Transverse colon (tissue), 4 donors: ENCODE results near the gene ABHD8. TPM values are rescaled to one million over a fixed set of nuclear protein-coding genes. Genes with fewer than 3 reads are reported as not detected.

Experiments used
- DNase-seq: peaks from one replicate; pipeline ENCODE4 v3.0.0-alpha.2; 2019
- H3K27ac ChIP-seq, 4 donors: fragments of 200-600 bp; sonication (generic); 2 replicates each; pipeline ENCODE4 v1.5.1; 2016 to 2018; ENCODE audit warnings: inconsistent platforms in 4 of 4
- H3K27me3 ChIP-seq: fragments of 200-600 bp; sonication (generic); 2 replicates; pipeline ENCODE4 v1.5.1; 2017; ENCODE audit warnings: inconsistent platforms
- H3K36me3 ChIP-seq, 4 donors: fragments of 200-600 bp; sonication (generic); 2 replicates each; pipeline ENCODE4 v1.5.1; 2017 to 2019; ENCODE audit warnings: inconsistent platforms in 4 of 4
- H3K4me1 ChIP-seq, 4 donors: fragments of 200-600 bp; sonication (generic); 2 replicates each; pipeline ENCODE4 v1.5.1; 2017 to 2020; ENCODE audit warnings: inconsistent platforms in 4 of 4
- H3K4me3 ChIP-seq, 4 donors: fragments of 200-600 bp; sonication (generic); 1 replicate in 1 of 4; 2 replicates in 3 of 4; pipeline versions ENCODE4 v1.5.1 to v1.6.1; 2017 to 2019; ENCODE audit warnings: inconsistent platforms in 4 of 4
- H3K9me3 ChIP-seq, 2 donors: fragments of 200-600 bp; sonication (generic); 2 replicates each; pipeline ENCODE4 v1.5.1; 2017 to 2019; ENCODE audit warnings: inconsistent platforms in 2 of 2
- EP300 ChIP-seq: sonication (generic); formaldehyde crosslinking; IDR thresholded peaks from one replicate; pipeline ENCODE4 v1.6.1; 2017; ENCODE audit warnings: antibody characterized with exemption, low read depth
- POLR2A ChIP-seq: fragments of 450-650 bp; IDR thresholded peaks from one replicate; pipeline ENCODE4 v1.6.1; 2016; ENCODE audit warnings: antibody characterized with exemption, mild to moderate bottlenecking, moderate library complexity
- POLR2AphosphoS5 ChIP-seq, 3 donors: sonication (generic); formaldehyde crosslinking; IDR thresholded peaks; one replicate each; pipeline ENCODE4 v1.6.1; 2016; ENCODE audit warnings: antibody characterized with exemption in 3 of 3
- WGBS, 2 donors: methylation state at CpG; one replicate each; pipeline ENCODE4 v1.1.5; 2018; ENCODE audit warnings: low coverage in 1 of 2; 5-methylcytosine and 5-hydroxymethylcytosine counted together
- in situ Hi-C, 4 donors: fragments of 200-750 bp; cut with MboI; loops; one replicate each; pipeline versions ENCODE4 v1.15.0 to v1.15.1; 2017; ENCODE audit warnings: low sequenced_read_pairs in 3 of 4, low pct_ligation_motif_present in 1 of 4, low pct_unique_long_range_greater_than_20kb in 1 of 4
- intact Hi-C: fragments of 100-400 bp; cut with DNase I; formaldehyde crosslinking; loops from one replicate; pipeline ENCODE4 v1.15.1; 2023; ENCODE audit warnings: low total_unique reads
- total RNA-seq, 4 donors: library from RNA; depleted of rRNA; stranded (reverse); fragments of >200 nt; gene quantifications; one replicate each; pipeline ENCODE4 v1.1.0, GENCODE V29; 2016
- TF ChIP-seq, protein P1 (sequence below), 5 experiments: fragments of 200-600 bp in 3 of 5; fragments of 450-650 bp in 2 of 5; sonication (generic) in 3 of 5; IDR thresholded peaks; 1 replicate in 2 of 5; 2 replicates in 3 of 5; pipeline ENCODE4 v1.5.1; 2016 to 2017; ENCODE audit warnings: antibody characterized with exemption in 5 of 5, inconsistent platforms in 3 of 5, mild to moderate bottlenecking in 2 of 5, moderate library complexity in 1 of 5

Gene ABHD8
- total RNA-seq, 4 donors from 2014 or later, result 6.0 to 14.1 (median 9.1) TPM

DNA sequence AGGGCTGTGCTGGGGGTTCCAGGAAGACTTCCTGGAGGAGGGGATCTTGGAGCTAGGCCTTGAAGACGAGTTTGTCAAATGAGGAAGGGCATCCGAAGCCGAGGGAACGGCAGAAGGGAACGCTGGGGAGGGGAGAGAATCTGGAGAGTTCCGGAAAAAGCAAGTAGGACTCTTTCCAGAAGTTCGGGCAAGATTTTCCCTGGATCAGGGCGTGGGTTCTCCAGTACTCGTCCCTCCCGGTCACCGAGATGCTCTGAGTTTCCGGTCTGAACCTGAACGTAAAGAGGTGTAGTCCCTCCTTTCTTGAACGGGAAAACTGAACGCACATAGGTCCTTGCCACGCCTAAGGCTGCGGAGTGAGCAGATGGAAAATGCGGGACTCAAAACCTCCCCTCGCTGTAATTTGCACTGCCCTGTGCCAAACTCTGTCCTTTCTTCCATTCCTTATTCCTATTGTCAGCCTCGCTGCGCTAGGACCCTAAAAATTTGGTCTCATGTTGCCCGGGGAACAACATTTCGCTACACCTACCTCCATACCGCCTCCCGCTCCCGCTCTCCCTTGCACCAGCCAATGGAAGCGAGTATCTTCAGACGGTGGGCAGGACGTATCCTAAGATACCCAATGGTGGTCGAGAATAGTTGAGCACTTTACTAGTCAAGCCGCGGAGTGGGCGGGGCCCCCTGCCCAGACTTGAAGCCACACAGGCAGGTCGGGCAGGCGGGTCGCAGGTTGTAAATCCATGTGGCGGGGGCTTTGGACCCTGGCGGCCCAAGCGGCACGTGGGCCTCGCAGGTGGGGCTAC is 33.8 kb upstream of the ABHD8 start, which contains the start of gene GTPBP3:
TSS of gene GTPBP3 (plus strand) at position 682 of the 803 bp plus-strand sequence. CDS start at position 741, 59 bp downstream.
- WGBS, 2 donors, result 0% methylated on average over 38 of the region's 41 CpGs; no CpG with 5 or more reads in 1 of the 2 donors
- Histone ChIP-seq H3K4me1 (peaks cover 16 to 47% (median 28%) of the 10 kb centered on the region in 4 donors), H3K4me3 (peak within 1 kb of the TSS; percentile 49 to 93 (median 68)), H3K27ac (peak within 1 kb of the TSS; percentile 94 to 99 (median 98)), H3K36me3 (no peaks in the 10 kb centered on the region), H3K9me3 (no peaks in the 10 kb centered on the region), H3K27me3 (no peaks in the 10 kb centered on the region)
- peak; percentile 97 for DNase-seq
- TF ChIP-seq, protein P1, sequence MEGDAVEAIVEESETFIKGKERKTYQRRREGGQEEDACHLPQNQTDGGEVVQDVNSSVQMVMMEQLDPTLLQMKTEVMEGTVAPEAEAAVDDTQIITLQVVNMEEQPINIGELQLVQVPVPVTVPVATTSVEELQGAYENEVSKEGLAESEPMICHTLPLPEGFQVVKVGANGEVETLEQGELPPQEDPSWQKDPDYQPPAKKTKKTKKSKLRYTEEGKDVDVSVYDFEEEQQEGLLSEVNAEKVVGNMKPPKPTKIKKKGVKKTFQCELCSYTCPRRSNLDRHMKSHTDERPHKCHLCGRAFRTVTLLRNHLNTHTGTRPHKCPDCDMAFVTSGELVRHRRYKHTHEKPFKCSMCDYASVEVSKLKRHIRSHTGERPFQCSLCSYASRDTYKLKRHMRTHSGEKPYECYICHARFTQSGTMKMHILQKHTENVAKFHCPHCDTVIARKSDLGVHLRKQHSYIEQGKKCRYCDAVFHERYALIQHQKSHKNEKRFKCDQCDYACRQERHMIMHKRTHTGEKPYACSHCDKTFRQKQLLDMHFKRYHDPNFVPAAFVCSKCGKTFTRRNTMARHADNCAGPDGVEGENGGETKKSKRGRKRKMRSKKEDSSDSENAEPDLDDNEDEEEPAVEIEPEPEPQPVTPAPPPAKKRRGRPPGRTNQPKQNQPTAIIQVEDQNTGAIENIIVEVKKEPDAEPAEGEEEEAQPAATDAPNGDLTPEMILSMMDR (IDR thresholded peaks at IDR 0.05), result no peak
- TF ChIP-seq POLR2A (peak; percentile 54), EP300 (no peak), POLR2AphosphoS5 (IDR thresholded peaks at IDR 0.05) (peak; percentile 53 to 79 (median 68))
- intact Hi-C loops, result no loop called here
- in situ Hi-C loops, result no loop called here

DNA sequence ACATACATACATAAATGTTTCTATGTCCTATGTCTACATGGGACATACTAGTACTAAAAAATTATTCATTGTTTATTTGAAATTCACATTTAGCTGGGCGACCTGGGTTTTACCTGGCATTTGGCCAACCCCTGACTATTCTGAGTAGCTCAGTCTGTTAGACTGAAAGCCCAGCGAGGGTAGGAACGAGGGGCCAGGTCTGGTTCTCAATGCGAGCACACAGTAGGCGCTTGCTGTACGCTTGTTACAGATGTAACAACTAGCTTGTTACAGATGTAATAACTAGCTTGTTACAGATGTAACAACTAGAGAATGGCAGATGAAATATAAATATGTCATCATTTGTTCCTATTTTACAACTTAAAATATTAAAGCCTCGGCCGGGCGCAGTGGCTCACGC is 32.4 kb upstream of the ABHD8 start:
- intact Hi-C loops, result no loop called here
- Histone ChIP-seq H3K27ac (peak overlapping the region; percentile 80 to 99 (median 88)), H3K4me3 (peak overlapping the region in 1 of 4 donors; percentile 62), H3K36me3 (no peaks in the 10 kb centered on the region), H3K27me3 (peaks cover 2% of the 10 kb centered on the region), H3K9me3 (no peaks in the 10 kb centered on the region), H3K4me1 (peaks cover 16 to 44% (median 28%) of the 10 kb centered on the region in 4 donors)
- TF ChIP-seq POLR2A, result no peak
- TF ChIP-seq, protein P1 (IDR thresholded peaks at IDR 0.05), result no peak
- TF ChIP-seq EP300, result no peak
- TF ChIP-seq POLR2AphosphoS5 (IDR thresholded peaks at IDR 0.05), result no peak
- 46 to 60% methylated on average over 6 to 10 of the region's 10 CpGs for WGBS, 2 donors
- DNase-seq, result no peak
- in situ Hi-C loops, result no loop called here

DNA sequence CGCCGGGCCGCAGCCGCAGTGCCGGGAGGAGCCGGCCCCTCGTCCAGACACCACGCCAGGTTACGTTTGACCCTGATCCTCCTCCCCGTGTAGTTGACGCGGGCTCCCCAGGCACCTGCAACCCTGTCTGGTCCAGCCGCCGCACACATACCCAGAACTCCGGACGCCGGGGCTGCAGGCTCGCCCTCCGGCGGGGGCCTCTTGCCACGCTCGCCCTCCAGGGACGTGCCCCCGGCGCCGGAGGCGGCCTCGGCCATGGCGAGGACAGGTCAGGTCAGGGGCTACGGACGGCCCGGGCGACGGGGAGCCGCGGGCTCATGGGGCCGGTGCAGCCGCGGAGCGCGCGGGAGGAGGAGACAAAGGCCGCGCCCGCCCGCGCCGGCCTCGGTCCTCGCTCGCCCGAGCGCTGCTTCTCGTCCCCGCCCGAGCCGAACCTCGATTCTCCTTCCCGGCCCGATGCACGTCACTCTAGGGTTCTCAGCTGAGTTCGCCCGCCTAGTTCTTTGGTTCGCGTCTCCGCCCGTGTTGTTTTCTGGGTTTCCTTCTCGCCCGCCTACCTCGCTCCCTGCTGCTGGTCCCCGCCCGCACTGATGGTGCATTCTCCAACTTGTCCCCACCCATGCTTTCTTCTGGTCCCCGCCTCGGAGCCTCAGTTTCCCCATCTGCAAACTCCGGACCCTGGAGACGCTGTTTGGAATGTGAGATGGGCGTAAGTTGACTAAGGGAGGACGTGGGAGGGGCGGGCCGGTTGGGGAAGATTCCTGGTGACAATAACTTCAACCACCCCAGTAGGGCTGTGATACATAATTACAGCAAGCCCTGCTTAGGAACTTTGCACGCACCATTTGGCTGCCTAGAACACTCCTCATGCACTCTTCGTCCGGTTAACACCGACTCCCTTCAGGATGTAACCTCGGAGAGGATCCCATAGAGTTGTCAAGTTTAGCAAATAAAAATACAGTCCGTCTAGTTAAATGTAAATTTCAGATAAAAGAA is 31.5 kb upstream of the ABHD8 start, which contains the start of gene ANO8:
TSS of gene ANO8 (minus strand) at position 442 of the 996 bp plus-strand sequence. CDS start at position 257, 185 bp downstream.
- H3K4me3 ChIP-seq, result peak within 1 kb of the TSS; percentile 46 to 69 (median 62)
- peaks cover 16 to 37% (median 26%) of the 10 kb centered on the region in 4 donors for H3K4me1 ChIP-seq
- no peaks in the 10 kb centered on the region for H3K36me3 ChIP-seq
- in situ Hi-C loops, result no loop called here
- peaks cover 11% of the 10 kb centered on the region for H3K27me3 ChIP-seq
- peak; percentile 96 for DNase-seq
- H3K27ac ChIP-seq, result peak within 1 kb of the TSS; percentile 80 to 99 (median 88)
- intact Hi-C loops, result no loop called here
- WGBS, 2 donors, result 2 to 27% methylated on average over 3 to 79 of the region's 86 CpGs
- H3K9me3 ChIP-seq, result no peaks in the 10 kb centered on the region
- peak; percentile 37 to 69 (median 68) for TF ChIP-seq POLR2AphosphoS5 (IDR thresholded peaks at IDR 0.05)
- TF ChIP-seq POLR2A, result no peak

DNA sequence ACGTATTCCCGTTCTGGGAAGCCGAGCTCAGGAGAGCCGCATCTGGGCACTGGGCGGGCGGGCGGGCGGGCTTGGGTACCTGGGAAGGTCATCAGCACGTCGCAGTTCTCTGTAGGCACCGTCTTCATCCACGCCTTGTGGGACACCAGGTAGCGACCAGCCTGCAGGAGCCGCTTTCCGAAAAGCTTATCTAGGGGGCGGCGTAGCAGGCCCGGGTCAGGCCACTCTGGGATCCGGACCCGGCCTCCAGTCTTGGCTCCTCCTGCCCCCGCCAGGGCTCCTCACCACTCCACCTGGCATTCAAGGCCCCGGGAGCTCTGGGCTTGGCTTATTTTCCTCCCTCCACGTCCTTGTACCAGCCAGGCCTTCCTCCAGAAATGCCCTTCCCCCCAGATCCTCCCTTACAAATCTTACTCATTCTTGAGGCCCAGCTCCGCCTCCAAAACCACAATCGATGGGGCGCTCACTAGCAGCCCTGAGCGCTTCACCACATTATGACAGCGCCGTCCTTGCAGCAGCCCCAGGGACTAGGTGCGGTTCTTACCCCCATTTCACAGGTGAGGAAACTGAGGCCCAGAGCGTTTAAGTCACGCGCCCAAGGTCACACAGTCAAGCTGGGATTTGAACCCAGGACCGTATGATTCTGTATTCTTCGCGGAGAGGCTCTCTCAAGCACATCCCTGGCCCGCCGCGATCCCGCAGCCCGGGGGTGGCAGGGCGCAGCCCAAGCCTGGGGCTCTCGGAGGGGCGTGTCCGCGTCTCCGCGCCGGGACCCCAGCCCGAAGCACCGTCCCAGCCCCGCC is 30.6 kb upstream of the ABHD8 start:
- no peaks in the 10 kb centered on the region for H3K9me3 ChIP-seq
- H3K27me3 ChIP-seq, result peaks cover 20% of the 10 kb centered on the region
- in situ Hi-C loops (no loop called here), intact Hi-C loops (no loop called here)
- WGBS, 2 donors, result 47% methylated on average over 48 of the region's 52 CpGs; no CpG with 5 or more reads in 1 of the 2 donors
- H3K36me3 ChIP-seq, result no peaks in the 10 kb centered on the region
- H3K27ac ChIP-seq, result peak overlapping the region; percentile 72 to 99 (median 80)
- DNase-seq, result peak; percentile 53
- peaks cover 24 to 45% (median 33%) of the 10 kb centered on the region in 4 donors for H3K4me1 ChIP-seq
- peak overlapping the region; percentile 46 to 69 (median 62) for H3K4me3 ChIP-seq
- TF ChIP-seq POLR2A (no peak), EP300 (no peak), POLR2AphosphoS5 (IDR thresholded peaks at IDR 0.05) (peak in 1 of 3 donors; percentile 9)
- TF ChIP-seq, protein P1 (IDR thresholded peaks at IDR 0.05), result no peak
